Chondrocyte (in vitro differentiated cells): ENCODE measurements around the gene UFM1. TPM values are rescaled to one million over a fixed set of nuclear protein-coding genes. Genes with fewer than 3 reads are reported as not detected.

ENCODE experiments used
- DNase-seq: peaks from one replicate; pipeline ENCODE4 v3.0.0; 2021; ENCODE audit warnings: mixed read lengths, low spot score
- H3K27ac Mint-ChIP-seq: one replicate; pipeline ENCODE4 v1.8.0; 2021; ENCODE audit warnings: mild to moderate bottlenecking, moderate library complexity, mixed read lengths; ENCODE audit not compliant: unreplicated experiment
- H3K27me3 Mint-ChIP-seq: 2 replicates; pipeline ENCODE4 v1.8.0; 2021; ENCODE audit warnings: low read depth, mixed read lengths
- H3K36me3 Mint-ChIP-seq: 2 replicates; pipeline ENCODE4 v1.8.0; 2021; ENCODE audit warnings: low read depth, mixed read lengths
- H3K4me1 Mint-ChIP-seq: 2 replicates; pipeline ENCODE4 v1.8.0; 2021; ENCODE audit warnings: low read depth, mild to moderate bottlenecking, mixed read lengths
- H3K4me3 Mint-ChIP-seq: one replicate; pipeline ENCODE4 v1.8.0; 2021; ENCODE audit warnings: mild to moderate bottlenecking, moderate library complexity, mixed read lengths; ENCODE audit not compliant: unreplicated experiment
- H3K9me3 Mint-ChIP-seq: 2 replicates; pipeline ENCODE4 v1.8.0; 2021; ENCODE audit warnings: low read depth, mixed read lengths
- CTCF ChIP-seq: fragments of 200-600 bp; sonication (generic); IDR thresholded peaks from 2 replicates; pipeline ENCODE4 v1.5.0; 2021; ENCODE audit warnings: antibody characterized with exemption, mild to moderate bottlenecking, moderate library complexity
- total RNA-seq: library from RNA; stranded (reverse); gene quantifications from 3 replicates; pipeline ENCODE4 v1.2.1, GENCODE V29; 2021

Gene UFM1
- total RNA-seq, 1 donor from 2014 or later: 59.3 TPM

DNA sequence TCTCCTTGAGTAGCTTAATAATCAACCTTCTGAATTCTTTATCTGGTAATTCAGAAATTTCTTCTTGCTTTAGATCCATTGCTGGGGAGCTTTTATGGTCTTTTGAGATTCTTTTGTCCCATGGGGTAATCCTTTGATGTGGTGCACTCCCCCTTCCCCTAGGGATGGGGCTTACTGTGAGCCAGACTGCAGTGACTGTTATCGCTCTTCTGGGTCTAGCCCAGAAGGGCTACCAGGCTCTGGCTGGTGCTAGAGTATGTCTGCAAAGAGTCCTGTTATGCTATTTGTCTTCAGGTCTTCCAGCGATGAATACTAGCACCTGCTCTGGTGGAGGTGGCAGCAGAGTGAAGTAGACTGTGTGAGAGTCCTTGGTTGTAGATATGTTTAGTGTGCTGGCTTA is 41.7 kb downstream of the UFM1 start:
- Mint-ChIP-seq H3K27ac (no peak overlapping the region), H3K9me3 (peaks cover 10% of the 10 kb centered on the region), H3K27me3 (peaks cover 2% of the 10 kb centered on the region), H3K36me3 (no peaks in the 10 kb centered on the region), H3K4me1 (no peaks in the 10 kb centered on the region), H3K4me3 (no peak overlapping the region)
- peak; percentile 21 for DNase-seq
- no peak for TF ChIP-seq CTCF

DNA sequence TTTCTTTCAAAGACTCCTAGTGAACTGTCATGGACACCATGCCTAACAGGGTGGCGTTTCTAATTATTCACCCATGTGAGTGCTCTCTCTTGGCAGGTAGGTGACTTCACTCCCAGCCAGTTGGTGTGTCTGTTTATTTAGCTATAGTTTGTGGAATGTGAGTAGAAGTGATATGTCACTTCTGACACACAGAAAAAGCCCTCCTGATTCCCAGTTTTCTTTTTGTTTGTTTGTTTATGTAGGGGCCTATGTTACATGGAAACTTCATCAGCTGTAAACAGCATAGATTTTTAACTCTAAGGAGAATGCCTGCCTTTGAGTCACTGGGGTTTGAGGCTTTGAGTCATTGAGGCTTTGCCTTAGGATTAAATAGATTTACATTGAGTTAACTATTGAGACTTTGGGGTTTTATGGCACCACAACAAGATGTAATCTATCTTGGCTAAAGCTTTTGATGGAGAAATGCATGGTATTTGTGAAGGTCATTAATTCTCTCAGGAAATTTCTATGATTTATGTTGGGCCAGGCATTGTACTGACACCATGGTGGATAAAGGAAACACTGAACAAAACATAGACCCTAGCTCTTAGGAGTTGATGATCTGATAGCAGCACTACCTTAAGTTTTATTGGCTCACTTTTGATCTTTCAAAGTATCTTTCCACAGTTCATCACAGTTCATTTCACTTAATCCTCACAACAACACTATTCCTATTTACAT is 45.3 kb downstream of the UFM1 start:
- TF ChIP-seq CTCF: no peak
- Mint-ChIP-seq H3K36me3 (no peaks in the 10 kb centered on the region), H3K27ac (no peak overlapping the region)

DNA sequence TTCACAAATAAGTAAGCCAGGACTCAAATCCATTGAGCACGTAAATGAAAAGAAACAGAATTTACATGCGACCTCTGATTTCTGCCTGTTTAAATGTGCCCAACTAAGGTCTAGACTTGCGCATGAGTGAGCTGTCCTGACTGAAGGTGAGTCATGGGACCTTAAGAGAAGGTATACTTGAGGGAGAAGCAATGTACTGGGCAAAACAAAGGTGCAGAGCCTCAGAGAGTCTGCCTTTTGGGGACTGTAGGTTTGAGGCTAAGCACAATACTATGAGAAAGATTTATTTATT is 45.8 kb downstream of the UFM1 start:
- Mint-ChIP-seq H3K4me1 (no peaks in the 10 kb centered on the region), H3K27ac (no peak overlapping the region), H3K27me3 (peaks cover 2% of the 10 kb centered on the region), H3K9me3 (peaks cover 10% of the 10 kb centered on the region), H3K36me3 (no peaks in the 10 kb centered on the region), H3K4me3 (no peak overlapping the region)
- no peak for DNase-seq
- no peak for TF ChIP-seq CTCF

More for the DNA sequence above, 45.3 kb downstream of the UFM1 start:
- no peak for DNase-seq
- Mint-ChIP-seq H3K9me3 (peaks cover 10% of the 10 kb centered on the region), H3K4me3 (no peak overlapping the region), H3K4me1 (no peaks in the 10 kb centered on the region), H3K27me3 (peaks cover 2% of the 10 kb centered on the region)

DNA sequence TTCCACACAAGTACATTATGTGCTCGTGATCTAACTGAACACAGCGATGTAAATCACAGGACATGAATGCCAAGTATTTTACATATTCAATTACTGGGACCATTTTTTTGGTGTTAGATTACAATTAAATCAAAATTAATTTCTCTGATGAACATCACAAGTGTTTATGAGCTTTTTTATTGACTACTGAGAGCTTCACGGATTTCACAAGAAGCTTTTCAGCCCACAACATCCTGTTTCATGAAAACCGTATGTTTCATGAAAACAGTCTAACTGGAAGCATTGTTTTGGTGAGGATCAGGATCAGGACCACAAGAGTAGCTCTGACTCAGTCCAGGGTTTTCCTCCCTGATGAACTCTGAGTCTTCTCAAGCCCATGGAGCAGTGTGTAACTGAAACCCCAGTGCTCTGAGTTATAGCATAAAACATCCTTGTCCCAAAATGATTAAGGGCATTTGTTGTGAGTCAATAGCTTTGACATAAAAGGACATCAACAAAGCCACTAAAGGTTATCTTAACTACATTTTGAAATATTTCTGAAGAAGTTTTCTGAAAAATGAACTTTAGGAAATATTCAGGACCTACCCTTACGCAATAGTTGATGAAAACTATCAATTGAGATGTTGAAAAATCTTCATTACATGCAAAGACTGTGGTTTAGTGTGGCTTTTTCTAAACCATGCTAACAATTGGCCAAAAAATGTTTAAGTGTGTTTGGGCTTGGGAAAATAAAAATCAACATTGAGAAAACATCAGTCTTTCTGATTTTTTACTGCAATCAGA is 49.3 kb downstream of the UFM1 start:
- no peak for TF ChIP-seq CTCF
- no peak for DNase-seq
- Mint-ChIP-seq H3K27ac (no peak overlapping the region), H3K4me1 (no peaks in the 10 kb centered on the region), H3K9me3 (no peaks in the 10 kb centered on the region), H3K4me3 (no peak overlapping the region), H3K36me3 (no peaks in the 10 kb centered on the region), H3K27me3 (peaks cover 4% of the 10 kb centered on the region)

DNA sequence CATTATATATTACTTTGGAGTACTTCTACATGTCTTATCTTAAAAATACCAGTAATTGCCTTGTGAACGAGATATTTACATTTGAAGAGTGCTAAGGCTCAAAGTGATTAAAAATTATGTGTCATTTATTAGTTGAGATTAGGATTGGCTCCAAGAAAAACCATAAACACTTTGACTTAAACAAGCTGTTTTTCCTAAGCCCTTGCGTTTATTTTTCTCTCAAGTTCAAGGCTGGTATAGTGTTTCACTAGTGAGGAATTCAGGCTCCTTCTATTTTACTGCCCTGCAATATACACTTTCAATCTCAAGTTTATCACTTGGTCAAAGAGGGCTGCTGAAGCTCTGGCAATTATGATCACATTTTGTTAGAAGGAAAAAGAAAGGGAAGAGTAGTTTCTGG is 49.9 kb downstream of the UFM1 start:
- Mint-ChIP-seq H3K4me1 (no peaks in the 10 kb centered on the region), H3K27me3 (peaks cover 4% of the 10 kb centered on the region), H3K4me3 (no peak overlapping the region), H3K9me3 (peaks cover 5% of the 10 kb centered on the region), H3K27ac (no peak overlapping the region), H3K36me3 (no peaks in the 10 kb centered on the region)
- no peak for DNase-seq
- no peak for TF ChIP-seq CTCF
